HG02678 (cell line): Measurements from ENCODE around the gene NHERF1.

ENCODE experiments used
- ATAC-seq: cut with Tn5 transposase; IDR thresholded peaks from one replicate; pipeline ENCODE4 v1.9.1; 2021; ENCODE audit warnings: mild to moderate bottlenecking, moderate library complexity; ENCODE audit not compliant: unreplicated experiment

NHERF1 gene

GRCh38 chr17:74782571-74782970, 34.1 kb downstream of the NHERF1 start:
- no peak for ATAC-seq

DNA sequence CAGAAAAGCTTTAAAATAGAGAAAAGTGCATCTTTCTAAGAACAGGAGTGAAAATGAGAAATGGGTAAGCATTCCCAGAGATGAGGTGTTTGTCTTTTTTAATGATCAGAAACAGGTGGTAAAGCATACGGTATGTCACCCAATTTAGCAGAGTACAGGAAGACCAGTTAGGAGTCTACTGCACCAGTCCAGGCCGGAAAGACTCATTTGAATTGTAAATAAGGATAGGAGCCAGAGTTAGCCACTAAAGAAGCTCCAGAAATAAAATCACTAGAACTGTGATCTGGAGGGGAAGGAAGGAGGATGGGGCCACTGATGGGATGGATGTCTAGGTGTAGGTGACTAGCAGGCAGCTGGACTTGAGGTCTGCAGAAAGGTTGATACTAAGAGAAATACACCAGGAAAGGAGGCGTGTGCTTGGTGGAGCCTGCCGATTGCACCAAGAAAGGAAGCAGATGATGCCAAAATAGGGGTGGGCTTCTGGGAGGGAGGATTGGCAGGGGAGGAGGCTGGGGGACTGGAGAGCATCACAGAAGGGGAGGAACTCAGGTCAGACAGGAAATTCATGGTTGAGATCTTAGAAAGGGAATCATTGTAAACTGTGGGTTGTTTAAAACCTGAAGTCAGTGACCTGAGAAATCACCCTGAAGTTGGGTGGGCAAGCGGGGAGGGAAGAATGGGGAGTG, 35.8 kb downstream of the NHERF1 start:
- ATAC-seq = no peak

- no peak for ATAC-seq
Measured at GRCh38 chr17:74785096-74785980, 36.9 kb downstream of the NHERF1 start.

DNA sequence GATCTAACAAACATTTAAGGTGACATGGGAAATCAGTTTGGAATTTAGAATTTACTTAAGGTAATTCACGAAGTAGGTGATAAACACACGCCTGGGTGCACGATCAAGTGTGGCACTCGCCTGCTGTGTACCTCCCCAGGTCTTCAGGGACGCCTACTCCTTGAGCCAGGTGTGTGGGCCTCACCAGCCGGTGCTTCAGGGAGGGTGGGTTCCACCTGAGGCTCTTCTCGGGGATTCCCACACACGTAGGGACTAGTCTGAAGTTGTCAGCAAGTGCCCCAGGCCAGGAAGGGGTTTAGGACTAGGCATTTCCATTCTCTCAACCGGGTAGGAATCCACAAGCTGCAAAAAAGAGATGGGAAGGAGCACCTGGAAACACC, 37.5 kb downstream of the NHERF1 start:
- ATAC-seq = no peak

DNA sequence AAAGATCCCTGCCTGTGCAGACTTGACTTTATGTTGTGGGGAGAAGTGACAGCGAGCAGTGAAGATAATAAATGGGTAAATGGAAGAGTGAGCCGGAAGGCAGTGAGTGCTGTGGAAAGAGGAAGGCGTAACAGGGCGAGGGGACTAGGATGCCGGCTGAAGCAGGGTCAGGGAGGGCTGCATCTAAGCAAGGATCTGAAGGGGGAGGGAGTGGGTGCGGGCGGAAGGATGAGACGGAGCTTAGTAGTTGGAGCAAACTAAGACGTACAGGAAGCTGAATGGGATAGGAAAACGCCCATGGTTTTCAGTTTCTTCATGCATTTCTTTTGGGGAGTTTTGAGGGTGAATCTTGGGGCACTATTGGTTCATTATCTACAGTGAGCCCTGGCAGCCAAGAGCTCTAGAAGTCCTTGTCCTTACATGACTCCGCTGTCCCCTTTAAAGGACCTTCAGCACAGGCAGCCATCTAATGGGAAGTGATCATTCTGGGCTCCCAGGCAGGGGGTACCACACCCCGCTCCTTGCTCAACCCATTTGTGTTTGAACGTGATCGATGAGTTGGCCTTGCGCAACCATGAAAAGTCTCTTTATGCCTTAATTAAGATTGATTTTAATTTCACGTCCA, 38.1 kb downstream of the NHERF1 start:
- no peak for ATAC-seq

DNA sequence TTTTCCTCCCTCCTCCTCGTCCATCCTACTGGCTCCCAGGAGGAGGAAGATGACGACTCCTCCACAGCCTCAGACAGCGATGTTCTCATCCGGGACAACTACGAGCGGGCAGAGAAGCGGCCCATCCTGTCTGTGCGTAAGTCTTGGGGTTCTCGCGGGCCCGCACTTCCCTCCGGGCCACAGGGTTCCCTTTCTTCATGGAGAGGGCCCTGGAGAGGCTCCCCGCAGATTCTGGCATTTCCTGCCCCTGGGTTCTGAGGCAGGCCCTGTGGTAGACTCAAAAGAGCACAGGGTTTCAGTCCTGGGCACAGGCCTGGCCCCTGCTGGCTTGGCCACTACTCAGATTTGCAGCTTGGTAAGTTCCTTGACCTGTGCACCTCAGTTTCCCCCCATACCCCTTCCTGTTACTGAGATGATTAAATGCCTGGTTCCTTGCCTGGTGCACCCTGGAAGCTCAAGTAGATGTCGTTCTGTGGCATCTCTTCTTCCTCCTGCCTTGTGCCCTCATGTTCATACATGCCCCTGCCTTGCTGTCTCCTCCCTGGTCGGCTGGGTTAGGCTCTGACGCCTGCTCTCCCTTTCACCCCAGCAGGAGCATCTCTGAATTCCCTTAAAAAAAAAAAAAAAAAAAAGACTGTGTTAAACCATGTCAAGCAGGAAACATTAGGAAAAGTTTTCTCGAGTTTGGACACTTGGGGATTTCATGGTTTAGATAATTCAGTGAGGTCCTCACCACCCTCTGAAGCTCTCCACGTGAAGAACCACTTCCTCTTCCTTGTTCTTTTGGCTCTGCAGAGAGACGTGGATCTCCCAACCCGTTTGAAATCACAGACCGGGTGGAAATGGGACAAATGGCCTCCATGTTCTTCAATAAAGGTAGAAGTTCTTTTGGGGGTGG, 42.0 kb downstream of the NHERF1 start:
- ATAC-seq = no peak

DNA sequence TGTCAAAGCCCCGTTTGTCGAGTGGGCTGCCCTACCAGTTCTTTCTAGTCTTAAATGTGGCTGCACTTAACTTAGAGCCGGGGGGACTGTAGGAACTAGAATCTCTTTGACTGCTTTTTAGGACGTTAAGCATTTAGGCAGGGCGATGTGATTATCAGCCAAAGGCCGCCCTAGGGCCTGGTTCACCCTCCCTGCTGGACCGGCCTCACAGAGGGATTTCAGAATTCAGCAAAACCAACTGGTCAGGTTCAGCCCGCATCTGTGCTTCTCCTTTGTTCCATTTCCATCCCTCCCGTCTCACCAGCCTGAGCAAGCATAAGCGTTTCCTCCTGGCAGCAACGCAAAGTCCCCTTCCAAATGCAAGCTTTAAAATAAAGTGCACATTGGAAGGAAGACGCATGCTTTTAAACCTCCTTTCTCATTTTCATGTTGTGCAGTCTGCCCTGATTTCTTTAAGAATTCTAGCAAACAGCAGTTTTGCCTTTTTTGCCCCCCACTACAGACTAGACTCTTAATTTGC, 44.2 kb downstream of the NHERF1 start:
- no peak for ATAC-seq

GRCh38 chr17:74795327-74796020, 47.0 kb downstream of the NHERF1 start:
- no peak for ATAC-seq

- ATAC-seq = no peak
Measured at GRCh38 chr17:74796211-74796610, 47.8 kb downstream of the NHERF1 start.

DNA sequence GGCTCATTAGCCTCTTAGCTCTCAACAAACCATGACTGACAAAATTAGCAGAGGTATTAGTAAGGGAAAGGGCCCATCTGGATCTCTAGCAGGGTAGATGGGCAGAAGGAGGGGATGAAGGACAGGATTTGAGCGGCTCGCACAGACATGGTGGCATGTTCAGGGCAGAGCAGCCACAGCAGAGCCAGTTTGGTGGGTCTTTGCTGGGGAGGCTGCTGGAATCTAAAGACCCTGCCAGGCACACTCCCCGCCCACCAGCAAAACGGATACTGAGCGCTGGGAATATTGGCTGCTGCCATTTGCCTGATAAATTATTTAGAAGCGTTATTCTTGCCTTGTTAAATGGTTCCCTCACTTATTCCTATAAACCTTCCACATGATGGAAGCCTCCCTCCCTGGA, 48.4 kb downstream of the NHERF1 start:
- no peak for ATAC-seq

- no peak for ATAC-seq
Measured at GRCh38 chr17:74797824-74798223, 49.4 kb downstream of the NHERF1 start.

- ATAC-seq = no peak
Measured at GRCh38 chr17:74798239-74798707, 49.8 kb downstream of the NHERF1 start.

GRCh38 chr17:74799097-74799496, 50.7 kb downstream of the NHERF1 start:
- ATAC-seq = no peak

DNA sequence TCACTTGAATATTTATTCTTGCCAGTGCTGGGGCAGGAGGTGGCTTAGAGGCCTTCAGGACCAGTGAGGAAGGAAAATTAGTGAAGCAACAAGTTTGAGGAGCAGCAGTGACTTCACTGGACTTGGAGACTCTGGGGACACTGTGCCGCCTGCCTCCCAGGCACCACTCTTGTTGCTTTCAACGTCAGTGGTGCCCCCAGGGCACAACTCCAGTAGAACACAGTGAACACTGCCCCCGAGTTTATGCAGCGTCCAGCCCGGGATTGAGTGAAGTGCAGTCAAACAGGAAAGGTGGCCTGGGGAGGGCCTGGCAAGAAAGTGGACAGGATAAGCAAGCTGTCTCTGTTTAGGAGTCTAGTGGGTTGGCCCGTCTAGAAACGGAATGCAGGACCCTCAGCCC, 52.1 kb downstream of the NHERF1 start:
- ATAC-seq = no peak

DNA sequence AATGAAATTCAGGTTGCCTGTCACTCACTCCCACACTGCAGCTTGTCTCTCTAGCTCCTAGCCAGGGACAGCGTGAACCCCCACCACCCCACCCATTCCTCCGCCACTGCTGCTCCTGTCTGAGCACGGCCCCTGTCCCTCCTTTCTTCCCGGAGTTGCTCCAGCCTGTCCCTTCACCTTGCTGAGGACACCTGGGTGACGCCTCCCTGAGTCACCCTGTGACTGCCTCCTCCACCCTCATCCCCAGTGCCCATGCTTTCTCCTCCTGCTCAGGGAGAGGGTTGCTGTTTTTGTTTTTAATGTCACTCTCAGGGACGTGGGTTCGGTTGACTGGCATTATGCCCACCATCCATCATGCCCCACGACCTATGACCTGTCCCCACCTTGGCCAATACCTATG, 53.5 kb downstream of the NHERF1 start:
- no peak for ATAC-seq

DNA sequence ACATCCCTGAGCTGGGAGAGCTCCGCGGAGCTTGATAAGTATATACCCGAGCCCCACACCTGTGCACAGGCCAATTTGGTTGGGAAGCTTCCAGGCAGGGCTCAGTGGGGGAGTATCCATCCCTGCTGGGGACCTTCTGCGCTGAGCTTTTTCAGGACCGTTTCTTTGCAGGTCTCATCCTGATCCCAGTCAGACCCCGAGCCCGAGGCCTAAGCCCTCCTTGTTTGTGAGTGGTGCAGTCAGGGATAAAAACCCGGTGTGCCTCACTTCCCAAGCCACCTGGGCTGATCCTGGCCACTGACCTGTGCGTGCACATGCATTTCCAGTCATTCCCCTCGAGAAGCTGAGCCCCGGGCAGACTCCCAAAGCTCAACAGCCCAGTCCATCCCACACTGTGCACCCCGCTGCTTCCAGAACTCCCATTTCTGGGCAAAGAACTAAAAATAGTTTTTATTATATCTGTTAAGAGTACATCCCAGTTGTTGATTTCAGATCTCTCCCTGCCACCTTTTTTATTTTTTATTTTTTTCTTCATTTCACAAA, 55.0 kb downstream of the NHERF1 start:
- ATAC-seq = no peak

- no peak for ATAC-seq
Measured at GRCh38 chr17:74803971-74804370, 55.5 kb downstream of the NHERF1 start.

DNA sequence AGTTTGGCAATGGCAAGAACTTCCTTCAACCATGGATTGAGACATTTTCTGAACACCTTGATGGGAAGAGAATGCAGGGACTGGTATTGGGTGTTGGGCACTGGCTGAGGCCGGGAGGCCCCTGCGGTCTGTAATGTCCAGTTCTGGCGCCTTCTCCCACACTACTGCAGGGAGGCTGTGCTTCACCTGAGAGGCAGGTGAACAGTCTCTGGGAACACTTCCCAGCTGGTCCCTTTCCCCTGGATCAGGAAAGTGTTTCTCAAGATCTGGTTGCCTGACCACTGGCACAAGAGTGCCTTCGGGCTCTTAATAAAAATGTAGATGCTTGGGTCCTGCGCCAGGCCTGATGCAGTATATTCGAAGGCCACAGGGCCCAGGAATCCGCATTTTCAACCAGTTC, 56.3 kb downstream of the NHERF1 start:
- no peak for ATAC-seq

GRCh38 chr17:74805591-74805991, 57.2 kb downstream of the NHERF1 start:
- no peak for ATAC-seq

- ATAC-seq = no peak
Measured at GRCh38 chr17:74806334-74806733, 57.9 kb downstream of the NHERF1 start.
